HK-2 (cell line): Measurements from ENCODE around the gene NPFF.

Source experiments
- DNase-seq: peaks from one replicate; pipeline ENCODE4 v3.0.0-alpha.2; 2018; ENCODE audit not compliant: unreplicated experiment

The NPFF gene

DNA sequence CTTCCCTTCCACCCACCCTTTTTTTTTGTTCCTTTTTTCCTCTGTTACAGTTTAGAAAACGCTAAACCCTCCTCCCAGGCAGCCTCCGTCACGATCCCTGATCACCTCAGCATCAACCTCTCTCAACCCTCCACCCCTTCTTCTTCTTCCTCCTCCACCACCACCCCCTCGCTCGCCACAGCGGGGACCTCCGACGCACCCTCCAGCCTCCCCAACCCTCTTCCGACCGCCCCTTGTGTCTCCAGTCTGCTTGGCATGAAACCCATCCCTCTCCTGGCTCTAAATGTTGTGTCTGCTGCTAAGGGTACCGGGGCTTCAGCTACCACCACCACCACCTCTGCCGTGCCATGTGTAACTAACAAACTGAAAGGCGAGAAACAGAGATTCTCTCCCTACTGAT, 32.5 kb downstream of the NPFF start:
- no peak for DNase-seq

DNA sequence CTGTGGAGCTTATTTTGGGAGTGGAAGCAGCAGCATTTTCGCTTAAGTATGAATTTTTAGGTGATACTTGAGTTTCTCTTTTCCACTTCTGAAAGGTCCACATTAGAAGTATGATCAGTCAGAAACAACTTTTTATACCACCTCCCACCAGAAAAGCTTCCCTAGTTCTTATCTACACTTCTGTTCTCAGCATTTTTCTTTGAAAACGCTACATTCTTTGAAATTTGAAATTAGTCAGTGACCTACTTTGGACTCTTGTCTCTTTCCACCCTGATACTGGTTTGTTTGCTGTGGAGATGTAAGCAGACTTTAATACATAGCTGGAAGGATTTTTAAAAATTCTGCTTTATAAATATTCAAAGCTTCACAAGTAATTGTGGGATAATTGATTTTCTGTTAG, 33.2 kb downstream of the NPFF start:
- DNase-seq = no peak

DNA sequence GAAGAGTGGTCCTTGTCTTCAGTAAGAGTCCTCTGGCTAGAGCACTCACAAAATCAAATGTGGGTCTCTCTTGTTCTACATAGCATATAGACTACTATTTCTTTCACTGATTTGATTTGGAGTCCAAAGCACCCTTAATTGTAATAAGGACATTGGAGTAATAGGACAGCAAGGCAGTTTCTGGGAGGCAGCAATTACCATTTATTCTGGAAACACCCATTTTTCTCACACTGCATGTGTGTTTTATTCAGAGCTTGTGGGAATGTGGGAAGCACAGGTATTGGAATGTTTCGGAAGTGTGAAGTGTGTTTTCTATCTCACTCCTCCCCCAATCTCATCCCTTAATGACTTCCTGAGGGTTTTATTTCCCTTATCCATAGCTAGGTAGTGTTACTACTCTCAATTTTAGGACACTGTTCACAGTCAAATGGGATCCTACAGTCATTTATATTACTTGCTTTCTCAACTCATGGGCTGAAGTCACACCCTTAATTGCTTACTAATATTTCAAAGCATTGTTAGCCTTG, 35.2 kb downstream of the NPFF start:
- DNase-seq = no peak

DNA sequence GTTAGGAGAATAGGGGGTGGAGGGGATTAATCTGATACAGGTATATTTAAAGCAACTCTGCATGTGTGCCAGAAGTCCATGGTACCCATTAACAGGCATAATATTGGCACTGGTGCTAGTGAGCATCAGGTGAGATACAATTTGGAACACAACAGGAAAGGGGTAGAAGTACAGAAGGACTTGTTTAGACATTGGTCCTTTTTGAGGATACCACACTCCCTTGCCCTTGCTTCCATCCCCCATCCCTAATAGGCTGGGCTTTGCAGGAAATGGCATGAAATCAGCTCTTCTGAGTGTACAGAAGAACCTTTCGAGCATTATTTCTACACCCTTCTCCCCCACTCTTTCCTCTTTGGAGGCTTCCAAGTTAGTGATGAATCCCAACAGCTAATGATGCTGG, 39.0 kb downstream of the NPFF start:
- no peak for DNase-seq

DNA sequence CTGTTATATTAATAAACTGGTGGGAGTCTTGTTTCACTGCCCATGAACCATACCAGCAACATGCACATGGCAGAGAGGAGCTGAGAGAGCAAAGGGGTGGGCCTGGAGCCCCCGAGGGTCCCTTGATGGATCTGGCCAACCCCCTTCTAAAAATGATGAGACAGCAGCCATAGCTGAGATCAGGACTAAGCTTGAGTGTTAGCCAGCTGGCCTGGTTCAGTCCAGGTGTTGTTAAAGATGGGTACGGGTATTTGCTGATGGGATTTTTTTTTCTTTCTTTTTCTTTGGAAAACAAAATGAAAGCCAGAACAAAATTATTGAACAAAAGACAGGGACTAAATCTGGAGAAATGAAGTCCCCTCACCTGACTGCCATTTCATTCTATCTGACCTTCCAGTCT, 39.4 kb downstream of the NPFF start:
- no peak for DNase-seq

DNA sequence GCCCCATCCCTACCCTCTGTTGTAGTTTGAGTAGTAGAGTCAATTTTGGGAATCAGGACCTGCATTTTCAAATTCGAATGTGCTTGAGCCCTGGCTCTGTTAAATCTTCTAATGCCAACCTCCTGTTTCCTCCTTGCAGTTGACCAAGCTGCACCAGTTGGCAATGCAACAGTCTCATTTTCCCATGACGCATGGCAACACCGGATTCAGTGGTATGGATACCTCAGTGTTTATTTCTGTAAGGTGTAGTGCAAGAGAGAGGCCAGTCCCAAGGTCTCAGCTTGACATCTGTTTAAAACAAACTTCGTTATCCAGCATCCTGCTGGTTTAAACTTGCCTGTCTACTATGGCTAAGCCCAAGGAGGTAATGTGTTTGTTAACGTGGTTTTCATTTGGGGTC, 40.2 kb downstream of the NPFF start:
- no peak for DNase-seq

DNA sequence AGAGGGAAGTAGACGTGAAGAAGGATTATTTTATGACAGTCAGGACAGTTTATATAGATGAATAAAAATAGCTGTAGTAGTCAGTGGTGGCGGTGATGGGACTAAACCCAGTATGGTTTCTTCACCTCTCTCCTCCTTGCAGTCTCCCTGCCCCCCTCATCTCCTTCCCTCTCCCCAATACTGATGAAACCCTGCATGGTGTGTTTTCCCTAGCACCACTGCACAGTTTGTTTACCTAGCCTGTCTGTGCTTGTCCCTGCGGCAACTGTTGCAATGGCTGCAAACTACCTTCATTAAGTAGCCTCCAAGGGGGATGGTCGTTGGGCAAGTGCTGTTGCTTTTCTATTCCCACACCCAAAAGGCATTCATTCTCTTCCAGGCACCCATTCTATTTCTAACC, 40.6 kb downstream of the NPFF start:
- DNase-seq = no peak

DNA sequence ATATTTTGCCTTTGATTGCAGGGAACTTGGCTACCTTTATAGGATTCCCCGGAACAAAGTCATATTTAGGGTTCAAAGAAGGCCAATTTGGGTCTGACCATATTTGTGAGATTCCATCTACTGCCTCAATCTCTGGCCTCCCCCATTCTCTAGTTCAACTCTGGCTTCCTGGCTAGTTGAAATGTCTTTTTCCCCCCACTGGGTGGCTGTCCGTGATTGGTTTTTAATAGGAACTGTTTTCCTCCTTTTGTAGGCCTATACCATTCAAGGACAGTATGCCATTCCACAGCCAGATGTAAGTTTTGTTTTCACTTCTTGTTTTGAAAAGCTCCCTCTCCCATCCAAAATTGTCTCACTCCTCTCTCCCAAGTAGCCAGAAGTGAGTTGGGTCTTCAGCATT, 41.6 kb downstream of the NPFF start:
- DNase-seq = no peak

DNA sequence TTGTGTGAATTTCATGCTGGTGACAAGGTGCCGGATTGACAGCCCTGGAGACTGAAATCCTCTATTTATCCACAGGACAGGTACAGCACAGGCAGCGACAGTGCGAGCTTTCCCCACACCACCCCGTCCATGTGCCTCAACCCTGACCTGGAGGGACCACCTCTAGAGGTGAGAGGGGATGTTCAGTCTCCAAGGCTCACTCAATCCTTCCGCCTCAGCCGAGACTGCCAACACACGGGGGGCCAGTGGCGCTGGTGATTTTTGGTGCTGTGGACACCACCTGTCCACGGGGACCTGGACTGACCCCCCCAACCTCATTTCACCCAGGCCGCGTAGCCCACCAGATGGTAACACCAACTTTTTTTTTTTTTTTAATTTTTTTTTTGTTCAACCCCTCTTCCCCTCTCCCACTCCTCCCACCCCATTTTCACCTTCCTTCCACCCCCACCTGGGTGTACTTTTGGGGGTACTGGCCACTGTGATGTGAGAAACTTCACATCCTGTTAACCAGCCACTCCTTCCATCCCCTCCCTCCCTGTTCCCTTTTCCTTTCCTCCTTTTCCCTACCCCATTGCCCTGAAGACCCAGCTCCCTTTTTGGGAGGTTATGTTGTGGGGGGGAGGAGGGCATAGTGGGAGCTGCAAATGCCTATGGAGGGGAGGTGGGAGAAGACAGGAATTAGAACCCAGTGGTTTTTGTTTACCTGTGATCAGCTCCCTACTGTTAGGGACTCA, 42.4 kb downstream of the NPFF start:
- no peak for DNase-seq

DNA sequence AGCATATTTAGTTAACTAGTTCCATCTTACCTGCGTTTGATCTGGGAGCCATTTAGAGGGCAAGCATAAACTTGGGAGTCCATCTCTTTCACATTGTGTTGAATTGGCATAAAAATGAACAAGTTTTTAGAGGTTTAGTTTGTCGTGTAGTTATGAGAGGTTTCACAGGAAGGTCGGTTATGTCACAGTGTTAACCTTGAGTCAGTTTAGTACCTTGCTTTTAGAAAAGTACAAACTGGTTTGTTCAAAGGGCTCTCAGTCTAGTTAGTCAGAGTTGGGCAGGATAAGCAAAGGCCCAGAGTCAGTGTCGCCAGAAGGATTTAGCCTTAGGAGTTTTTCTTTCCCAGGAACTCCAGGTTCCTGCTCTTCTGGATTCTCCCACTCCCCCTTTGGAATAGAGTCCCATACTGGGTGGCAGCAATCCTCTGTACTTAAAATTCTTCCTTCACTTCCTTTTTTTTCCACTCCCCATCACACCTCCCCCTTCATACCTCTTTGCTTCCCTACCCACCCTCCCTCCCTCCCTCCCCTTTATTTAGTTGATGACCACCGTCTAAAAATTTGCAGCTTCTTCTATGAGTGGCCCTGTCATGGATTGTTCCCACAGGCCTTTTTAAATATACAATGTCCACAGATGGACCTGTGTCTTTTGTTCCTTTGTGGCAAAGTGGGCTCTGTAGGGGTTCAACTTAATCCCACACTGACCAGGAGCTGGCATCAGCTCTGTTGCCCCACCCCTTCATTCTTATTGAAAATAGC, 43.3 kb downstream of the NPFF start:
- no peak for DNase-seq

DNA sequence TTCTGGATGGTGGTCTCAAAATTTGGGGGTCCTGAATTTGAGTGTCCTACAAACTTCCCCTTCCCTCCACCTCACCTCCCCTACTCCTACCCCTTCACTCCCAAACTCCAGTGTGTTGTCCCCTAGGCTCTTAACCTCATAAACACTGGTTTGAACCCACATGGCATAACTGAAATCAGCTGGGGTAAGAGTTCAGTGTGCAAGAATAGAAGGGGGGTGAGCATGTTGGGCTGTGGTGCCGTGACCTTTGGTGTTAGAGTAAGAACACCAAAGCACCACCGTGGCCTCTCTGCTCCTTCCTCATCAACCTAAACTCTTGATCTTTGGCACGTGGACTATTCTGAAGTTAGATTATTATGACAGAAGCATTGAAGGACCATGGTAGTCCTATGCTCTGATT, 44.3 kb downstream of the NPFF start:
- DNase-seq = no peak

DNA sequence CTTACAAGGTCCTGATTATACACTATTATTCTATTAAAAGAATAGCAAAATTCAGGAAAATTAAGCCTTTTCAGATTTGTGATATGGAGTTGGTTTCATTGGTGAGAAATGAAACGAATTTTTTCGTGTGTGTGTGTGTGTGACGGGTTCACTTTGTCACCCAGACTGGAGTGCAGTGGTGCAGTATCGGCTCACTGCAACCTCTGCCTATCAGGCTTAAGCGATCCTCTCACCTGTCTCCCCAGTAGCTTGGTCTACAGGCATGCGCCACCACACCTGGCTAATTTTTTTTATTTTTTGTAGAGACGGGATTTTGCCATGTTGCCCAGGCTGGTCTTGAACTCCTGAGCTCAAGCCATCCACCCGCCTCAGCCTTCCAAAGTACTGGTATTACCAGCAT, 45.7 kb downstream of the NPFF start:
- DNase-seq = no peak

DNA sequence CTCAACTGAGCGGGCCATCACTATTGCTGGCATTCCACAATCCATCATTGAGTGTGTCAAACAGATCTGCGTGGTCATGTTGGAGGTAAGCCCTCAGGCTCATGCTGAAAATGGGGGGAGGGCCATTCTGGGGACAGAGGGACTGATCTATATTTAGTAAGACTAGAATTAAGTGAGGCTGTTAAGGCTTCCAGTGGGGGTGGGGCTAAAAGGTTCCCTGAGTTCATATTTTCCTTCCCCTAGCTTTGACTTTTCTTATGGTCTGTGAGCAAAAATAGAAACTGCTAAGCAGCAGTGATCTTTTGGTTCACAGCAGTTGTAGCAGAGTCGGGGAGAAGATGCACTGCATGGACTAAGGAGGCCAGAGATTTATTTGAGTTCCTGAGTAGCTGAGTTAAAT, 46.2 kb downstream of the NPFF start:
- DNase-seq = no peak

DNA sequence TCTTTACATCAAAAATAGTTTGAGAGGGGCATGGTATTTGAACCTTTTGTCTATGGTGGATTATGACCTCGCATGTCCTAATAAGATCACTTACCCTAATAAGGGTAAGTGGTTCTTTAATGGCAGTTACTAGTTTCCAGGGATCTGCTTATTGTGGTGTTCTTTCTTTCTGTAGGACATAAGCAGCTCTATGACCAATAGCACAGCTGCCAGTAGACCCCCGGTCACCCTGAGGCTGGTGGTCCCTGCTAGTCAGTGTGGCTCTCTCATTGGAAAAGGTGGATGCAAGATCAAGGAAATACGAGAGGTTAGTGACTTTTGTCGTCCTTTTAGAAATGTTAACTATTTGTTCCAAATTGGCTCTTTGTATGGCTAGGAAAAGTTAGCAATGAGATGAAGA, 48.2 kb downstream of the NPFF start:
- DNase-seq = no peak
